M059J (cell line): ENCODE results near the gene TUBB6. TPM values are rescaled to one million over a fixed set of nuclear protein-coding genes. Genes with fewer than 3 reads are reported as not detected.

ENCODE experiments used
- DNase-seq: peaks from one replicate; pipeline ENCODE4 v3.0.0-alpha.2; 2012; ENCODE audit warnings: low read depth
- total RNA-seq: library from RNA; depleted of rRNA; stranded (reverse); fragments of >200 nt; shearing (Covaris generic); gene quantifications from 2 replicates; pipeline ENCODE4 v1.2.3, GENCODE V29; 2014

Gene TUBB6
- total RNA-seq, 1 experiment from 2014 or later, result 350 TPM

- no peak for DNase-seq
These were observed 16.9 kb upstream of the TUBB6 start for GRCh38 chr18:12291161-12291560.

- no peak for DNase-seq
These were observed 16.4 kb upstream of the TUBB6 start for GRCh38 chr18:12291690-12292089.

- DNase-seq, result no peak
These were observed 14.2 kb upstream of the TUBB6 start for GRCh38 chr18:12293831-12294230.

GRCh38 chr18:12295389-12296086, 12.5 kb upstream of the TUBB6 start:
- no peak for DNase-seq

- DNase-seq, result peak; percentile 41
These were observed 12.0 kb upstream of the TUBB6 start for GRCh38 chr18:12296087-12296403.

GRCh38 chr18:12296457-12296856, 11.6 kb upstream of the TUBB6 start:
- no peak for DNase-seq

- DNase-seq, result no peak
These were observed 8.2 kb upstream of the TUBB6 start for GRCh38 chr18:12299862-12300261.

- no peak for DNase-seq
These were observed 6.6 kb upstream of the TUBB6 start for GRCh38 chr18:12301263-12302005.

- no peak for DNase-seq
These were observed 5.5 kb upstream of the TUBB6 start for GRCh38 chr18:12302391-12303147.

GRCh38 chr18:12304351-12305210, 3.5 kb upstream of the TUBB6 start:
- peak; percentile 49 for DNase-seq

- no peak for DNase-seq
These were observed 2.8 kb upstream of the TUBB6 start for GRCh38 chr18:12305211-12305610.

- no peak for DNase-seq
These were observed 2.0 kb upstream of the TUBB6 start for GRCh38 chr18:12305930-12306629.

GRCh38 chr18:12306752-12307700, 1.0 kb upstream of the TUBB6 start:
- DNase-seq, result peak; percentile 36

- DNase-seq, result peak; percentile 81
These were observed 502 bp downstream of the TUBB6 start for GRCh38 chr18:12308386-12309100.

GRCh38 chr18:12309683-12310198, 1.7 kb downstream of the TUBB6 start:
- DNase-seq, result no peak

GRCh38 chr18:12310762-12311161, 2.7 kb downstream of the TUBB6 start:
- no peak for DNase-seq

GRCh38 chr18:12312976-12313375, 4.9 kb downstream of the TUBB6 start:
- no peak for DNase-seq

GRCh38 chr18:12313530-12314245, 5.6 kb downstream of the TUBB6 start:
- DNase-seq, result no peak
